NCI-H146 (cell line): ENCODE data around the gene PSKH1.
"Not testable (repeated sequence)": the region's sequence is repeated elsewhere in the genome, so short reads cannot be mapped to it uniquely, and the experiment has no call there.

Source experiments
- DNase-seq: peaks from one replicate; lab custom pipeline; 2025; lab: John Stamatoyannopoulos, UW

PSKH1 gene

DNA sequence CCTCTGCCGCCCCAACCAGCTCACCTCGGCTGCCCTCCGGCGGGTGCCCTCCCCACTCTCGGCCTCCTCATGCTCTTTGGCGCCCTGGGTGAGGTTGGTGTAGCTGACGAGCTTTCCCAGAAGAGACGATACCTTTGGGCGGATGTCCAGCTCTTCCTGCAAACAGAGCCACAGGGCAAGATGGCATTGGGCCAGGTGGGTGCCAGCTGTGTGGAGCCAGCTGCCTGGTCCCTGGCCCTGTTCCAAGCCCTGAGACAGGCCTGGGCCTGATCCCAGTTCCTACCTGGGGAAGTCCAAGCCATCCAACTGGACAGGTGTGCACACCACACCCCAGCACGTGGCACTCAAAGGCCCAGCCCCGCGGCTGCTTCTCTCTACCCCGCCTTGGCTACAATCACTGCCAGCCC, 68.5 kb downstream of the PSKH1 start:
- DNase-seq, result peak; percentile 95

DNA sequence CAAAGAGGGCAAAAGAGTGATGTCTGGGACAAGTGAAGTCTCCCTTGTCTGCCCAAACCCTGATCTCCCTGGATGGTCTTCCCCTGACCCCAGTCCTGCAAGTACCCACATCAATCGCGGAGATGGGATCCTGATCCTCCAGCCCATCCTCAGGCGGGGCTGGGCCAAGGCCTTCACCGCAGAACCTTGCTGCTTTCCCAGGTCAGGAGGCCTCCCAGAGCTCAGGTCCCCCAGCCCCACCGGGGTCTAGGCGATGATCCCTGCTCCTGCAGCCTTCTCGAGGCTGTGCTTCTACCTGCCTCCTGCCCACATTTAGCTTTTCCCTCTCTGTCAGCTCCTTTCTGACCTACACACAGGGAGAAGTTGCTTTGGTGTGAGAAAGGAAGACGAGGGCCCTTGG, 69.1 kb downstream of the PSKH1 start:
- DNase-seq, result no peak

GRCh38 chr16:67963292-67963661, 70.2 kb downstream of the PSKH1 start:
- no peak for DNase-seq

DNA sequence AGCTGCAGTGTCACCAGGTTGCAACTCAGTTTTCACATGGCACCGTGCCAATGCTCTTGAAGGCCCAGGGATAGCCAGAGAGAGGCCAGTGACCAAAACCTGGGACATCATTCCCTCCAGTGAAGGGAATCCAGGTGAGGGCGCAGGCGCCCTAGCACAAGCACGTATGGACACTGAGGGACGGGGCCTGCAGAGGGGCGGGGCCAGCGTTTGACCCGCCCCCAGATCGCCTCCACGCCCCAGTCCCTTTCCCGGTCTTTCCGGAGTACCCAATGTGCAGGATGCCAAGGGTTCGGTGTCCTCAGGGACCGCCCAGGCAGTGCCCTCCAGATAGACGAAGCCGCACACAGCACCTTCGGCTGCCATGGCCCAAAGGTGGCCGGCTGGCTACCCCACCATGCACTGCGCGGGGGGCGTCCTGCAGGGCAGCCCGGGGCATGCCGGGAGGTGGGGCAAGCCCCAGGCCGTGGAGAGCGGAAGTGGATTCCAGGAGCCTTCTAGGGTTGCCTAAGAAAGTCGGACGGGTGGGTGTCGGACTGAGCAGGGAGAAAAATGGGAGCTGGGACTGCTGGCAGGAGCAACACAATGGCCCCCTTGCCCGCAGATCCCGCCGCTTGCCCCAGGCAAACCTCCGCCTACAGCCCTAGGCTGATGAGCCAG, 70.7 kb downstream of the PSKH1 start:
- DNase-seq, result no peak

DNA sequence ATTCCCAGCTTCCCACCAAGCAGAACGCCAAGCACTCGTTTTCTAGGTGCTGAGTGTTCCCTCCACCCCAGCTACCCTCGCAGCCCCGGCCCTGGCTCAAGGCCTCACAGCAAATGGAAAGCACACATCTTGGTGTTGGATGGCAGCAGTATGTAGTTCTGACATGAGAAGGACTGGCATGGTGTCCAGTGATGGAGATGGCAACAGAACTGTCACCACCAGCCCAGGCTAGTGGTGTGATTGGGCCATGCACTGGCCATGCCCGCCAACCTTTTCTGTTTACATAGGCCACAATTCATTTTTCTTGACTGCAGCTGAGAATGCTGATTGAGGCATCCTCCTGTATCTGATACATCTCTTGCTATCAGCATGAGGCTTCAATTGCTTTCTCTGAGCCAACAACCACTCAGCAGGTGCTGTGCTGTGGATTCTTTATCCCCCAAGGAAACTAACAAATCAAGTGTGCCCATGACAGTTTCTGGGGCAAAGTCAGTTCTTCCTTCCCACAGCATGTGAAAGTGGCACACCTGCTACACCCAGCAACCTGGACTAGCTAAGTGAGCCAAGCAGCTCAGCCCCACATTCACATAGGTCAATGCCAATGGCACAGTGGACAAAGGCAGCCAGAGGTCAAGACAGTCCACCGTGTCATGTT, 71.5 kb downstream of the PSKH1 start:
- DNase-seq, result peak; percentile 43

DNA sequence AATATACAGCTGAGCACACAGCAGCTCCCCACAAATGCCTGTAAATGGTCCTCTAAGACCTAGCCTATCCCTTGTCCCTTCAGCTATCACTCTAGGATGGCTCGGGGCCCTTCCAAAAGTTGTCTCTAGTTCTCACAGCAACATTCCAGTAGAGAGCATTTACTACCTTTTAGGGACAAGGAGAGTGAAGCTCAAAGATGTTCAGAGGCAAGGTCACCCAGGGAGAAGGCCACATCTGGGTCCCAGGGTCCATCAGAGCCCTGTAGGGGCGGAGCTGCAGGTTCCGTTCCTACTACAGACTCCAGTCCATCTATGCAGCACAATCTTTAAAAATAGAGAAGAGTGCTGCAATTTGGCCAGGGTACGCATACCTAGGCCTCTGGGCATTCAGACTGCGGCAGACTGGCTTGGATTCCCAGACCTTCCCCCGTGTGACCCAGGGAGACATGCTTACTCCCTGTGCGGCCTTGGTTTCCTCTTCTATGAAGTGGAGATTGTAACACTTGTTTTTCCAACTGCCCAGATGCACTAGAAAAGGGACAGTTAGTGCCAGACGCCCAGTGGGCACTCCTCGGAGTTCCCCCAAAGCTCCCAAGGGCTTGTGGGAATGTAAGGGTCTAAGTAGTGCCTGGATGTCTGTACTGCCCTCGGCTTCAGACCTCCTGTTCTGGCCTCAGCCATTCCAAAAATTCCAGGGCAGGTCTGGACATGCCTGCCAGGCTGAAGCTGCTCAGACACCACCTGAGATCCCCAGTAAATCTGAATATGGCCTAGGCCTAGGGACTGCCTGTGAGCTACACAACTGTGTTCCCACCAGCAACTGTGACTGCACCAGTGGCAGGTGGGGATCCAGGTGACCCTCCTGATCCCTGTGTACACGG, 72.9 kb downstream of the PSKH1 start:
- DNase-seq, result no peak

DNA sequence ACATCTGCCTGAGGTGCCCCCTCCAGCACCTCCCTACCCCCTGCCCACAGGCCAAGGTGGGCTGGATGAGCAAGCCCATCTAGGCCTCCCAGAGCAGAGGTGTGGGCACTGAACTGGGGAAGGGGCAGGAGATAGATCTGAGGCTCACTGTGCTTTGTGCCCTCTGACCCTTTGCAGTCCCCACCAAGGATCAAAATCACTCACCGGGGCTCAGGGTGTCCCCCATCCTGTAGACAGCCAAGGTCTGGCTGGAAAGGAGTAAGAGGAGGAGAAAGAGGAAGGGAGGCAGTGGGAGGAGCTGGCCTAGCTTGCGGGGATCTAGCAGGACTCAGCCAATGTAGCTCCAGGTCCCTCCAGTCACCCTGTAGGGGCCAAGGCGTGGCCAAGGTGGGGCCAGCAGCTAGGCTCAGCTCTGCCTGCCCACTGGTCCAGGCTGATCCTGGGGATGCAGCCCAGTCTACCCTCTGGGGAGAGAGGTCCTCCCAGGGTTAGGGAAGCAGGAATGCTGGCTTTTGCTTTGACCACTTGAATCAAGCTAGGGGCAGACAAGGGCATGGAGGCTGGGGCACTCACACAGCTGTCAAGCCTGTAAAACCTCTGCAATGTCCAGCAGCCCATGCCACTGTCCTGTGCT, 73.6 kb downstream of the PSKH1 start:
- DNase-seq, result no peak

GRCh38 chr16:67967183-67967957, 74.3 kb downstream of the PSKH1 start:
- DNase-seq, result no peak

DNA sequence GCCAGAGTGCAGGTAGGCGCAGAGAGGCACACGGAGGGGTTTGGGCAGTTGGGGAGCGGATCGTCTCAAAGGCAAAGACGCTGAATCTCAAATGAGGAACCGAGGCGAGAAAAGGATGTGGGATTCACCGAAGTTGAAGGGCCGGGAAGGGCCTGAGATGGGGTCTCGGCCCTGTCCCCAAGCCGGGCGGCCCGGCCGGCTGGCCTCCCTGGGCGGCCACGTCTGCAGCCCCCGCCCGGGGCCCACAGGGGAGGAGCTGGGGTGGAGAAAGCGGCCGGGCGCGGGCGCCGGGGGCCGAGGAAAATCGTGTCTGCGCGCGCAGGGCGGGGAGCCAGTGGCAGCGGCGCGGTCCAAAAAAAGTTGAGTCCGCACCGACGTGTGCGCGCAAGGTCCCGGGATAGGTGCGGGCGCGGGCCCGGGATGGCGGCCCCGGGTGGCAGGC, 74.9 kb downstream of the PSKH1 start:
- no peak for DNase-seq

DNA sequence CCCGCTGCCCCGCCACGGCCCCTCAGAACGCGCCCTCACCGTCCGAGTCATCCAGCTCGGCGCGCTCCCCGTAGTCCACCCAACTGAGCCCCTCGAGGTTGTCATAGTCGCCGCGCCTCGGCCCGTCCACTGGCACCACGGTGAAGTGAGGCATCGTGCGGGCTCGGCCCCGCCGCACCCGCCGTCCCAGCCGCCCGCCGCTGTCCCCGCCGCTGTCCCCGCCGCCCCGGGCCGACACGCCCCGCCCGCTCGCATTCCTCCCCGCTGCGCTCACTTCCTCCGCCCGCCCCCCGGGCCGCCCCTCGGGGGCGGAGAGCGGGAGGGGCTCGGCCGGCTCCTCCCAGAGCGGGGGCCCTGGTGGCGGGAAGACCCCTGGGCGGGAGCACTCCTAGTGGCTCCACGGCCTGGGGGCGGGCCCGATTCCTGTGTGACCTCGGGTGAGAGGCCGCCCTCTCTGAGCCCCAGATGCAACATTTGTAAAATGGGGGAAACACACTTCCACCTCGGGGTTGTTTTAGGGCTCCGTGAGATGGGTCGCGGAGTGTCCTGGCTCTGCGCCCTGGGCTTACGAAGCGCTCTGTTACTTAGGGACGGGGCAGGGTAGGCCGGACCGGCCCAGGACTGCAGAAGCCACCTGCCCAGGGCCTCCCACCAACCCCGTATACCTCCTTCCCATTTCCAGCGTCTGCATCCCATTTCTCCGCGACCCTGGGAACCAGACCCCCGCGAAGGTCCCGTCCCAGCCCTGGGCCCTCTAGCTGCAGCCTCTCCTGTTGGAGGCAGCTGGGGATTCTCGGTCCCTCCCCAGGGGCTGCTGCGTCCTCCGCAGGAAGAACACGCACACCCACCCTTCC, 75.6 kb downstream of the PSKH1 start, which contains the start of gene SLC12A4:
SLC12A4 (minus strand) TSS at position 238 of the 854 bp plus-strand sequence; CDS start at position 154, 84 bp downstream.
- peak; percentile 50 for DNase-seq

DNA sequence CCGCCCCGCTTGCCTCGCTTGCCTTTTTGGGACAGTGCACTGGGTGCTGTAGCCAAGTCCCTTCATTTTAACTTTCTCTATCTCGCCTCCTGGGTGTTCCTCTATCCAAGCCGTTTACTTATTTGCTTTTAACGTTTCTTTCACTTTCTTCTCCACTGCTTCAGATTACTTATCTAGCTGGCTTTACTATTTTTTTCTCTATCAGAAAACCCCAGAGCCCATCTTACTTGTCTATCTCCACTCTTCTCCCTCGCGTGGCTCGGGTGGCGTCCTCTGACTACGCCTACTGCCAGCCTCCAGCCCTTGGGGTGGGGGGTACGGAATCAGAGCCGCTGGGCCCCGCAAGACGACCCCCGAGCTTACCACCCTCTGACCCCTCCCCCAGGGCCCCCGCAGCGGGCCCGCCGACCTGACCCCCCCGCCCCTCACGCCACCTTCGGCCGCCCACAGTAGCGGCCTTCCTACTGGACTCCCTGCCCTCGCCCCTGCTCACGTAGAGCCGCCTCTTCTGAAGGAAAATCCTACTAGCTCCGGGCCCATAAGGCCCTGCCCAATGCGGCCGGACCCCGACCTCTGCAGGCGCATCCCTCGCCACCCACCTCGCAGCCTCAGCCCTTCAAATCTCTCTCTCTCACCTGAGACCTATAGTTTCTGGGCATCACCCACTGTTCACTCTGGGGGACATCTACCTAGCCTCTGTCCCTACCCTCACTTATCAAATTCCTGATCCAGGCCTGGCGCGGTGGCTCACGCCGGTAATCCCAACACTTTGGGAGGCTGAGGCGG, 76.4 kb downstream of the PSKH1 start:
- DNase-seq, result no peak

- DNase-seq, result no peak
Measured at GRCh38 chr16:67971111-67971510, 78.1 kb downstream of the PSKH1 start.

GRCh38 chr16:67972285-67972684, 79.2 kb downstream of the PSKH1 start:
- DNase-seq, result not testable (repeated sequence)

- DNase-seq, result no peak
Measured at GRCh38 chr16:67975321-67976105, 82.5 kb downstream of the PSKH1 start.

DNA sequence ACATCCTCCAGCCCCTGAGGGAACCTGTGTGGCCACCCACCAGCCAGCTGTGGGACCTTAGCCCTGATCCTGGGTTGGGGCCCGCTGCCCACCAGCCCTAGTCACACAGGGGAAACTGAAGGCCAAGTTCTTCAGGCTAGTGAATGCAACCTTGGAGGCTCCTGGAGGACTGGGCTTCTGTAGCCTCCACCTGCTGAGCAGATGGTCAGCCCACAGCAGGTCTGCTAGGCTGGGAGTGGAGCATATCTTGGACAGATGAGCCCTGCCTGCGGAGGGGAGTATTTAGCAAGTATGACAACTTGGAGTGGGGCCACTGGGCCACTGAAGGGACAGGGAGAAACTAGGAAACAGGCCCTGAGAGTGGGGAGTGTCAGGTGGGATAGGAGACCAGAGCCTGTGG, 83.2 kb downstream of the PSKH1 start:
- DNase-seq, result no peak

DNA sequence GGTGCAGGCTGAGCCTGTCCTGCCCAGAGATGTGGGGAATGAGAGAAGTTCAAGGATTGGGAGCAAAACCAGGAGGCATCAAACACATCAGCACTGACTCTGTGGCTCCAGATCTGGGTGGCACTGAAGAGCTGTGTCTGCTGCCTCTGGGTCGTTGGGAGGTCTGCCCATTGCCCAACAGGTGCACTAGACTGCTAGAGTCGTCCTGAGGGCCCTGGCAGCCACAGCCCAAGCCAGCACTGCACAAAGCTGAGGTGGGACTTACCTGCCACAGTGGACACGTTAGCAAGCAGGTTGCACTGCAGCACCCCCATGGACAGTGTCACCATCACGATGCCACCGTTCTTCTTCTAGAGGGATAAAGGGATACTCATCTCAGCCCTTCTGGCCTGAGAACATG, 84.0 kb downstream of the PSKH1 start:
- DNase-seq, result no peak

- no peak for DNase-seq
Measured at GRCh38 chr16:67977469-67978227, 84.6 kb downstream of the PSKH1 start.
